Activated naive CD4-positive, alpha-beta T cell treated with anti-CD3 and anti-CD28 coated beads for 36 hours (primary cell): Measurements from ENCODE around the gene PFN3. TPM values are rescaled to one million over a fixed set of nuclear protein-coding genes. Genes with fewer than 3 reads are reported as not detected.
"Not testable (repeated sequence)": the region's sequence is repeated elsewhere in the genome, so short reads cannot be mapped to it uniquely, and the experiment has no call there.

ENCODE experiments used
- CTCF ChIA-PET: fragments of 350-600 bp; sonication (Branson Sonifier 250); formaldehyde crosslinking; loops from one replicate; lab custom pipeline; 2021; ENCODE audit warnings: antibody characterized with exemption; lab: Charles Lee
- DNase-seq: peaks from one replicate; pipeline ENCODE4 v3.0.0-alpha.2; 2020
- H3K27ac Mint-ChIP-seq: one replicate; pipeline ENCODE4 v1.8.0; 2021; ENCODE audit warnings: mild to moderate bottlenecking, mixed read lengths
- H3K27me3 Mint-ChIP-seq: one replicate; pipeline ENCODE4 v1.8.0; 2021; ENCODE audit warnings: low read depth, mixed read lengths
- H3K36me3 Mint-ChIP-seq: one replicate; pipeline ENCODE4 v1.8.0; 2021; ENCODE audit warnings: low read depth, mixed read lengths
- H3K4me1 Mint-ChIP-seq: one replicate; pipeline ENCODE4 v1.8.0; 2021; ENCODE audit warnings: low read depth, mixed read lengths
- H3K4me3 Mint-ChIP-seq: one replicate; pipeline ENCODE4 v1.8.0; 2021; ENCODE audit warnings: mild to moderate bottlenecking, moderate library complexity, mixed read lengths
- H3K9me3 Mint-ChIP-seq: one replicate; pipeline ENCODE4 v1.8.0; 2021; ENCODE audit warnings: mixed read lengths
- intact Hi-C: fragments of 100-400 bp; cut with micrococcal nuclease; formaldehyde crosslinking; loops from one replicate; pipeline ENCODE4 v1.15.1; 2023
- total RNA-seq, 2 experiments: library from RNA; stranded (reverse); gene quantifications; one replicate each; pipeline ENCODE4 v1.2.3, GENCODE V29; 2021

PFN3 gene
- total RNA-seq, 2 experiments from 2014 or later, result not detected

- no peaks in the 10 kb centered on the region for H3K27me3 Mint-ChIP-seq
- no peak overlapping the region for H3K4me3 Mint-ChIP-seq
- intact Hi-C loops, result loop anchor here (5.0 kb wide), 1 partner anchor 35 kb away; the partner anchor contains the start of gene LMAN2
- no peak for DNase-seq
- no peaks in the 10 kb centered on the region for H3K36me3 Mint-ChIP-seq
- peaks cover 41% of the 10 kb centered on the region for H3K4me1 Mint-ChIP-seq
- CTCF ChIA-PET, result interaction anchor here (1.6 to 4.1 kb wide), 3 partner anchors 9 to 19 kb away, joined by 6 to 25 read pairs (median 6); no protein-coding TSS in a partner anchor
- H3K27ac Mint-ChIP-seq, result no peak overlapping the region
- no peaks in the 10 kb centered on the region for H3K9me3 Mint-ChIP-seq
Measured at GRCh38 chr5:177387405-177387804, 13.1 kb downstream of the PFN3 start.

- no peaks in the 10 kb centered on the region for H3K27me3 Mint-ChIP-seq
- intact Hi-C loops, result loop anchor here (5.0 kb wide), 1 partner anchor 34 kb away; the partner anchor contains the start of gene LMAN2
- H3K4me1 Mint-ChIP-seq, result peaks cover 48% of the 10 kb centered on the region
- H3K4me3 Mint-ChIP-seq, result no peak overlapping the region
- CTCF ChIA-PET, result interaction anchor here (1.6 kb wide), 2 partner anchors 14 to 18 kb away, joined by 6 read pairs; no protein-coding TSS in a partner anchor
- H3K27ac Mint-ChIP-seq, result no peak overlapping the region
- H3K9me3 Mint-ChIP-seq, result no peaks in the 10 kb centered on the region
- H3K36me3 Mint-ChIP-seq, result no peaks in the 10 kb centered on the region
- DNase-seq, result no peak
Measured at GRCh38 chr5:177386542-177386941, 13.9 kb downstream of the PFN3 start.

GRCh38 chr5:177385720-177386119 lies 14.7 kb downstream of the PFN3 start:
- Mint-ChIP-seq H3K4me3 (no peak overlapping the region), H3K4me1 (peaks cover 45% of the 10 kb centered on the region), H3K27ac (no peak overlapping the region), H3K27me3 (no peaks in the 10 kb centered on the region), H3K36me3 (no peaks in the 10 kb centered on the region), H3K9me3 (no peaks in the 10 kb centered on the region)
- DNase-seq, result no peak
- intact Hi-C loops, result loop anchor here (5.0 kb wide), 1 partner anchor 33 kb away; the partner anchor contains the start of gene LMAN2
- CTCF ChIA-PET, result interaction anchor here (1.3 to 1.6 kb wide), 2 partner anchors 17 to 67 kb away, joined by 3 to 6 read pairs; no protein-coding TSS in a partner anchor

- H3K27me3 Mint-ChIP-seq, result no peaks in the 10 kb centered on the region
- H3K4me1 Mint-ChIP-seq, result peaks cover 39% of the 10 kb centered on the region
- H3K9me3 Mint-ChIP-seq, result no peaks in the 10 kb centered on the region
- CTCF ChIA-PET, result interaction anchor here (0.7 to 4.1 kb wide), 5 partner anchors 12 to 74 kb away, joined by 3 to 31 read pairs (median 11); no protein-coding TSS in a partner anchor
- H3K4me3 Mint-ChIP-seq, result no peak within 1 kb of the TSS
- DNase-seq, result no peak
- no peak within 1 kb of the TSS for H3K27ac Mint-ChIP-seq
- no peaks in the 10 kb centered on the region for H3K36me3 Mint-ChIP-seq
- intact Hi-C loops, result no loop called here
Measured at GRCh38 chr5:177384134-177384533, 16.3 kb downstream of the PFN3 start, which contains the start of gene SLC34A1. Gene SLC34A1 (plus strand): TSS chr5:177384434. CDS start chr5:177385742, 1,308 bp downstream.

- DNase-seq, result no peak
- H3K4me1 Mint-ChIP-seq, result peaks cover 37% of the 10 kb centered on the region
- H3K36me3 Mint-ChIP-seq, result no peaks in the 10 kb centered on the region
- CTCF ChIA-PET, result interaction anchor here (1.0 to 4.1 kb wide), 13 partner anchors 8 to 118 kb away, joined by 3 to 31 read pairs (median 5); no protein-coding TSS in a partner anchor
- intact Hi-C loops, result no loop called here
- no peak overlapping the region for H3K27ac Mint-ChIP-seq
- no peaks in the 10 kb centered on the region for H3K27me3 Mint-ChIP-seq
- no peak overlapping the region for H3K4me3 Mint-ChIP-seq
- no peaks in the 10 kb centered on the region for H3K9me3 Mint-ChIP-seq
Measured at GRCh38 chr5:177383181-177383580, 17.3 kb downstream of the PFN3 start.

GRCh38 chr5:177382423-177383029 lies 17.9 kb downstream of the PFN3 start:
- Mint-ChIP-seq H3K9me3 (no peaks in the 10 kb centered on the region), H3K4me3 (no peak overlapping the region), H3K4me1 (peaks cover 35% of the 10 kb centered on the region), H3K27ac (no peak overlapping the region), H3K36me3 (no peaks in the 10 kb centered on the region), H3K27me3 (no peaks in the 10 kb centered on the region)
- CTCF ChIA-PET, result interaction anchor here (0.6 to 4.1 kb wide), 14 partner anchors 8 to 409 kb away, joined by 3 to 31 read pairs (median 5); no protein-coding TSS in a partner anchor
- intact Hi-C loops, result loop anchor here (1.0 kb wide), 2 partner anchors 10 to 64 kb away; no protein-coding TSS in a partner anchor
- peak; percentile 71 for DNase-seq

- H3K36me3 Mint-ChIP-seq, result no peaks in the 10 kb centered on the region
- peaks cover 37% of the 10 kb centered on the region for H3K4me1 Mint-ChIP-seq
- DNase-seq, result no peak
- no peaks in the 10 kb centered on the region for H3K9me3 Mint-ChIP-seq
- intact Hi-C loops, result no loop called here
- no peak overlapping the region for H3K27ac Mint-ChIP-seq
- CTCF ChIA-PET, result interaction anchor here (1.0 to 4.1 kb wide), 2 partner anchors 22 to 30 kb away, joined by 6 to 25 read pairs; no protein-coding TSS in a partner anchor
- no peak overlapping the region for H3K4me3 Mint-ChIP-seq
- no peaks in the 10 kb centered on the region for H3K27me3 Mint-ChIP-seq
Measured at GRCh38 chr5:177380805-177381126, 19.7 kb downstream of the PFN3 start.

- H3K4me1 Mint-ChIP-seq, result peaks cover 49% of the 10 kb centered on the region
- H3K27me3 Mint-ChIP-seq, result no peaks in the 10 kb centered on the region
- CTCF ChIA-PET, result interaction anchor here (0.8 to 2.8 kb wide), 9 partner anchors 9 to 61 kb away, joined by 3 to 25 read pairs (median 4); partner anchors contain the start of gene LMAN2
- H3K9me3 Mint-ChIP-seq, result no peaks in the 10 kb centered on the region
- peak; percentile 80 for DNase-seq
- intact Hi-C loops, result loop anchor here (1.0 to 2.0 kb wide), 2 partner anchors 10 to 14 kb away; no protein-coding TSS in a partner anchor
- H3K27ac Mint-ChIP-seq, result peak overlapping the region; percentile 78
- no peaks in the 10 kb centered on the region for H3K36me3 Mint-ChIP-seq
- H3K4me3 Mint-ChIP-seq, result no peak overlapping the region
Measured at GRCh38 chr5:177378884-177379883, 21.3 kb downstream of the PFN3 start.

- no peaks in the 10 kb centered on the region for H3K27me3 Mint-ChIP-seq
- peaks cover 3% of the 10 kb centered on the region for H3K36me3 Mint-ChIP-seq
- H3K4me1 Mint-ChIP-seq, result peaks cover 59% of the 10 kb centered on the region
- no peaks in the 10 kb centered on the region for H3K9me3 Mint-ChIP-seq
- H3K4me3 Mint-ChIP-seq, result no peak overlapping the region
- CTCF ChIA-PET, result interaction anchor here (0.9 to 2.8 kb wide), 8 partner anchors 8 to 69 kb away, joined by 3 to 25 read pairs (median 6); partner anchors contain the start of gene PRR7
- DNase-seq, result no peak
- no peak overlapping the region for H3K27ac Mint-ChIP-seq
- intact Hi-C loops, result loop anchor here (2.0 kb wide), 1 partner anchor 13 kb away; no protein-coding TSS in a partner anchor
Measured at GRCh38 chr5:177377851-177378776, 22.3 kb downstream of the PFN3 start.

- CTCF ChIA-PET, result interaction anchor here (0.6 to 1.4 kb wide), 2 partner anchors 14 to 320 kb away, joined by 5 to 8 read pairs; no protein-coding TSS in a partner anchor
- no peaks in the 10 kb centered on the region for H3K27me3 Mint-ChIP-seq
- intact Hi-C loops, result no loop called here
- H3K9me3 Mint-ChIP-seq, result no peaks in the 10 kb centered on the region
- H3K4me3 Mint-ChIP-seq, result no peak overlapping the region
- H3K27ac Mint-ChIP-seq, result peak overlapping the region; percentile 69
- peaks cover 11% of the 10 kb centered on the region for H3K36me3 Mint-ChIP-seq
- H3K4me1 Mint-ChIP-seq, result peaks cover 62% of the 10 kb centered on the region
- no peak for DNase-seq
Measured at GRCh38 chr5:177376107-177376506, 24.4 kb downstream of the PFN3 start.

GRCh38 chr5:177375516-177375915 lies 24.9 kb downstream of the PFN3 start:
- peaks cover 61% of the 10 kb centered on the region for H3K4me1 Mint-ChIP-seq
- intact Hi-C loops, H3K27ac Mint-ChIP-seq, DNase-seq, H3K27me3 Mint-ChIP-seq, H3K4me3 Mint-ChIP-seq, H3K9me3 Mint-ChIP-seq: not testable (repeated sequence)
- peaks cover 11% of the 10 kb centered on the region for H3K36me3 Mint-ChIP-seq
- CTCF ChIA-PET, result interaction anchor here (0.9 to 1.5 kb wide), 3 partner anchors 10 to 27 kb away, joined by 3 to 5 read pairs (median 3); no protein-coding TSS in a partner anchor
